Suprapubic skin (tissue), 4 donors: ENCODE data around the gene PRCP.

Experiments
- POLR2A ChIP-seq, 2 donors: fragments of 450-650 bp; IDR thresholded peaks; one replicate each; pipeline ENCODE4 v1.6.1; 2017; ENCODE audit warnings: antibody characterized with exemption in 2 of 2, mild to moderate bottlenecking in 2 of 2, moderate library complexity in 2 of 2
- POLR2AphosphoS5 ChIP-seq, 3 donors: sonication (generic); formaldehyde crosslinking; IDR thresholded peaks; one replicate each; pipeline ENCODE4 v1.6.1; 2017; ENCODE audit warnings: antibody characterized with exemption in 3 of 3
- TF ChIP-seq, protein P1 (sequence below), 2 donors: fragments of 200-600 bp in 1 of 2; fragments of 450-650 bp in 1 of 2; sonication (generic) in 1 of 2; IDR thresholded peaks; one replicate each; pipeline ENCODE4 v1.5.1; 2016 to 2019; ENCODE audit warnings: antibody characterized with exemption in 2 of 2, mild to moderate bottlenecking in 1 of 2, moderate library complexity in 1 of 2

DNA sequence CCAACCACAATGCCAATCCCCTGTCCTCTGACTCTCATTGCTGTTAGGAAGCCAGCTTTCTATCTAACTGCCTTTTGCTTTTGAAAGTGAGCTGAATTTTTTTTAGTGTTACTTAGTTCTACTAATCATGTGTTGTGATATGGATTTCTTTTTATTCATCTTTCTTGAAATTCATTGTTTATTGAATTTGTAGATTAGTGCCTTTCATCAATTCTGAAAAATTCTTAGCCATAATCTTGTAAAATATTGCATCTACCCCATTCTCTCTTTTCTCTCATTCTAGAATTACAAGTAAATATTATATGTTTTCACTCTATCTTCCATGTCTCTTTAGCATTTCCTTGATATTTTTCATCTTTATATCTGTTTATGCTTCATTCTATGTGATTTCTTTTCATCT, 49.1 kb upstream of the PRCP start:
- no peak for TF ChIP-seq POLR2AphosphoS5 (IDR thresholded peaks at IDR 0.05)
- TF ChIP-seq POLR2A (IDR thresholded peaks at IDR 0.05): no peak
- TF ChIP-seq, protein P1, sequence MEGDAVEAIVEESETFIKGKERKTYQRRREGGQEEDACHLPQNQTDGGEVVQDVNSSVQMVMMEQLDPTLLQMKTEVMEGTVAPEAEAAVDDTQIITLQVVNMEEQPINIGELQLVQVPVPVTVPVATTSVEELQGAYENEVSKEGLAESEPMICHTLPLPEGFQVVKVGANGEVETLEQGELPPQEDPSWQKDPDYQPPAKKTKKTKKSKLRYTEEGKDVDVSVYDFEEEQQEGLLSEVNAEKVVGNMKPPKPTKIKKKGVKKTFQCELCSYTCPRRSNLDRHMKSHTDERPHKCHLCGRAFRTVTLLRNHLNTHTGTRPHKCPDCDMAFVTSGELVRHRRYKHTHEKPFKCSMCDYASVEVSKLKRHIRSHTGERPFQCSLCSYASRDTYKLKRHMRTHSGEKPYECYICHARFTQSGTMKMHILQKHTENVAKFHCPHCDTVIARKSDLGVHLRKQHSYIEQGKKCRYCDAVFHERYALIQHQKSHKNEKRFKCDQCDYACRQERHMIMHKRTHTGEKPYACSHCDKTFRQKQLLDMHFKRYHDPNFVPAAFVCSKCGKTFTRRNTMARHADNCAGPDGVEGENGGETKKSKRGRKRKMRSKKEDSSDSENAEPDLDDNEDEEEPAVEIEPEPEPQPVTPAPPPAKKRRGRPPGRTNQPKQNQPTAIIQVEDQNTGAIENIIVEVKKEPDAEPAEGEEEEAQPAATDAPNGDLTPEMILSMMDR (IDR thresholded peaks at IDR 0.05): no peak
